Cardiac muscle cell (in vitro differentiated cells and primary cell): ENCODE measurements around the gene FBLN2. TPM values are rescaled to one million over a fixed set of nuclear protein-coding genes. Genes with fewer than 3 reads are reported as not detected.

Experiments used
- DNase-seq, 2 donors: peaks; one replicate each; pipeline versions ENCODE4 v3.0.0 to v3.0.0-alpha.2; 2010 to 2017; ENCODE audit warnings: low read depth in 1 of 2, low spot score in 1 of 2
- H3K27ac ChIP-seq: fragments of 200-600 bp; sonication (generic); 2 replicates; pipeline ENCODE4 v1.5.1; 2016
- H3K27me3 ChIP-seq: fragments of 200-600 bp; sonication (generic); 2 replicates; pipeline ENCODE4 v1.6.0; 2016; ENCODE audit warnings: control low read depth
- H3K36me3 ChIP-seq: fragments of 200-600 bp; sonication (generic); 2 replicates; pipeline ENCODE4 v1.5.1; 2016; ENCODE audit warnings: control low read depth
- H3K4me1 ChIP-seq: fragments of 200-600 bp; sonication (generic); 2 replicates; pipeline ENCODE4 v1.8.1; 2017; ENCODE audit warnings: low read depth, mild to moderate bottlenecking, mixed run types
- H3K4me3 ChIP-seq: fragments of 200-600 bp; sonication (generic); 2 replicates; pipeline ENCODE4 v1.5.1; 2016; ENCODE audit warnings: mild to moderate bottlenecking
- H3K9me3 ChIP-seq: fragments of 200-600 bp; sonication (generic); 2 replicates; pipeline ENCODE4 v1.5.1; 2017; ENCODE audit warnings: low read depth, mild to moderate bottlenecking, control low read depth
- CTCF ChIP-seq: IDR thresholded peaks from 2 replicates; pipeline ENCODE4 v1.5.1; 2012; ENCODE audit warnings: low read depth, mild to moderate bottlenecking, low read length
- polyA plus RNA-seq: library from polyadenylated mRNA; unstranded; fragments of >200 nt; fragmentation: Nextera tagmentation; extraction: Ambion mirVana; gene quantifications from 2 replicates; pipeline ENCODE4 v1.2.1, GENCODE V29; 2016
- total RNA-seq: library from RNA; depleted of rRNA; stranded (reverse); fragments of >200 nt; gene quantifications from 2 replicates; pipeline ENCODE4 v1.2.3, GENCODE V29; 2016

Gene FBLN2
- total and polyA plus RNA-seq, 2 experiments from 2014 or later = 19.3 to 42.4 TPM

DNA sequence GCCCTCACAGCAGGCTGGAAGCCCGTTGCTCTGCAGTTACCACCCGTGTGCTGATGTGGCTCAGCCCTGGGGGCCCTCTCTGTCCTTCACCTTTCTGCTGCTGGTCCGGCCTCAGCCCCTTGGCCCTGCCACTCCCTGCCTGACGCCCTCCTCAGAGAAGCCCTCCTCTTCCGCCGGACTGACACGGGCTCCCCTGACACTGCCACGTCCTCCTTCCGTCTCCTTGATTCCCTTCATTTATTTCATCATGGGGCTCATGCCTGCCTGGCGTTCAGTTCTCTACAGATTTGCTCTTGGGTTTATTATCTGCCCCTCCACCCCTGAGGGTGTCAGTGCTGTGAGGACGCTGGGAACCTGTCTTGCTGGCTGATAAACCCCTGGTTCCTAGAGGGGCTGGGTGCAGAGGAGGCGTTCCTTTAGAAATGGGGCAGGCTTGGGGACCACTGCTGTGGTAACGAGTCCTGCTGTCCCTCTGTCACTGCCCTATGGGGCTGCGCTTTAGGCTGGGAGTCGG, 19.6 kb downstream of the FBLN2 start:
- Histone ChIP-seq H3K27ac (peak overlapping the region; percentile 51), H3K9me3 (no peaks in the 10 kb centered on the region), H3K36me3 (no peaks in the 10 kb centered on the region), H3K27me3 (no peaks in the 10 kb centered on the region), H3K4me1 (peaks cover 37% of the 10 kb centered on the region), H3K4me3 (no peak overlapping the region)
- DNase-seq = no peak
- TF ChIP-seq CTCF = no peak

DNA sequence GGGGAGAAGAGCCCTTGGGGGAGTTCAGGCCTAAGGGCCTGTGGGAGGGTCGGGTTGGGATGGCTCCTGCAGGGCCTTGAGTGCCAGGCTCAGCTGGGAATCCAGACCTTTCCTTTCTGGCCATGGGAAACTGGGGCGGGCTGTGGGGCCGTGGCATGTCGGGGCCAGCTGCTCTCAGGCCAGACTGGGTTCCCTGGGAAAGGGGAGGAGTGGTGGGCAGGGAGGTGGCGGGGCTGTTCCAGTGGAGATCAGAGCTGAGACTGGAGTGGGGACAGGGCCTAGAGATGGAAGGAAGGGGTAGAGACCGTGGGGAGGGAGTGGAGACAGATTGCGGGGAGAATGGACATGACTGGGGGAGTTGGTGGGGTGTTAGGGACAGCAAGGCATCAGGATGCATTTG, 20.3 kb downstream of the FBLN2 start:
- Histone ChIP-seq H3K36me3 (no peaks in the 10 kb centered on the region), H3K4me3 (no peak overlapping the region), H3K4me1 (peaks cover 42% of the 10 kb centered on the region), H3K27ac (no peak overlapping the region), H3K9me3 (no peaks in the 10 kb centered on the region), H3K27me3 (no peaks in the 10 kb centered on the region)
- DNase-seq = no peak
- TF ChIP-seq CTCF = no peak

- Histone ChIP-seq H3K27me3 (no peaks in the 10 kb centered on the region), H3K36me3 (no peaks in the 10 kb centered on the region), H3K4me3 (no peak overlapping the region), H3K27ac (no peak overlapping the region), H3K9me3 (no peaks in the 10 kb centered on the region), H3K4me1 (peaks cover 45% of the 10 kb centered on the region)
- no peak for TF ChIP-seq CTCF
- DNase-seq = no peak
Observed at GRCh38 chr3:13569641-13570390, 20.9 kb downstream of the FBLN2 start.

DNA sequence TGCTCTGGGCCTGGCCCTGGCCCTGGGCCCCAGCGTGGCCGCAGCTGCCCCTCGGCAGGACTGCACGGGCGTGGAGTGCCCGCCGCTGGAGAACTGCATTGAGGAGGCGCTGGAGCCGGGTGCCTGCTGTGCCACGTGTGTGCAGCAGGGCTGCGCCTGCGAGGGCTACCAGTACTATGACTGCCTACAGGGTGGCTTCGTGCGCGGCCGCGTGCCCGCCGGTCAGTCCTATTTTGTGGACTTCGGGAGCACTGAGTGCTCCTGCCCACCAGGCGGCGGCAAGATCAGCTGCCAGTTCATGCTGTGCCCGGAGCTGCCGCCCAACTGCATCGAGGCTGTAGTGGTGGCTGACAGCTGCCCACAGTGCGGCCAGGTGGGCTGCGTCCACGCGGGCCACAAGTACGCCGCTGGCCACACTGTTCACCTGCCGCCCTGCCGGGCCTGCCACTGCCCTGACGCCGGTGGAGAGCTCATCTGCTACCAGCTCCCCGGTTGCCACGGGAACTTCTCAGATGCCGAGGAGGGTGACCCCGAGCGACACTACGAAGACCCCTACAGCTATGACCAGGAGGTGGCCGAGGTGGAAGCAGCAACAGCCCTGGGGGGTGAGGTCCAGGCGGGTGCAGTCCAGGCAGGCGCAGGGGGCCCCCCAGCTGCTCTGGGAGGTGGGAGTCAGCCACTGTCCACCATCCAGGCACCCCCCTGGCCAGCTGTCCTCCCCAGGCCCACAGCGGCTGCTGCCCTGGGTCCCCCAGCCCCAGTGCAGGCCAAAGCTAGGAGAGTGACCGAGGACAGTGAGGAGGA, 21.7 kb downstream of the FBLN2 start:
- no peak for TF ChIP-seq CTCF
- no peak for DNase-seq
- no peak overlapping the region for H3K27ac ChIP-seq
- no peaks in the 10 kb centered on the region for H3K9me3 ChIP-seq
- H3K4me3 ChIP-seq = no peak overlapping the region
- H3K4me1 ChIP-seq = peaks cover 45% of the 10 kb centered on the region
- no peaks in the 10 kb centered on the region for H3K27me3 ChIP-seq
- H3K36me3 ChIP-seq = no peaks in the 10 kb centered on the region

DNA sequence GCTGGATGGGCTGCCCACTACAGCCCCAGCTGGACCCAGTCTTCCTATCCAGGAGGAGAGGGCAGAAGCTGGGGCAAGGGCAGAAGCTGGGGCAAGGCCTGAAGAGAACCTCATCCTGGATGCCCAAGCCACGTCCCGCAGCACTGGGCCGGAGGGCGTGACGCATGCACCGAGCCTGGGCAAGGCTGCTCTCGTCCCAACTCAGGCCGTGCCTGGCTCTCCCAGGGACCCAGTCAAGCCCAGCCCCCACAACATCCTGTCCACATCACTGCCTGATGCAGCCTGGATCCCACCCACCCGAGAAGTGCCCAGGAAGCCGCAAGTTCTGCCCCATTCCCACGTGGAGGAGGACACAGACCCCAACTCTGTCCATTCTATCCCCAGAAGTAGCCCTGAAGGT, 22.3 kb downstream of the FBLN2 start:
- no peak overlapping the region for H3K27ac ChIP-seq
- H3K36me3 ChIP-seq = no peaks in the 10 kb centered on the region
- no peak overlapping the region for H3K4me3 ChIP-seq
- no peak for TF ChIP-seq CTCF
- no peaks in the 10 kb centered on the region for H3K9me3 ChIP-seq
- H3K27me3 ChIP-seq = no peaks in the 10 kb centered on the region
- DNase-seq = no peak
- peaks cover 42% of the 10 kb centered on the region for H3K4me1 ChIP-seq
